ENCODE results near the gene SMIM28. TPM values are rescaled to one million over a fixed set of nuclear protein-coding genes. Genes with fewer than 3 reads are reported as not detected.

SMIM28 gene
- total and polyA plus RNA-seq, 9 of the 15 experiments (the other 6 are each of a cell fraction or from before 2014, with no cell fraction given): not detected

DNA sequence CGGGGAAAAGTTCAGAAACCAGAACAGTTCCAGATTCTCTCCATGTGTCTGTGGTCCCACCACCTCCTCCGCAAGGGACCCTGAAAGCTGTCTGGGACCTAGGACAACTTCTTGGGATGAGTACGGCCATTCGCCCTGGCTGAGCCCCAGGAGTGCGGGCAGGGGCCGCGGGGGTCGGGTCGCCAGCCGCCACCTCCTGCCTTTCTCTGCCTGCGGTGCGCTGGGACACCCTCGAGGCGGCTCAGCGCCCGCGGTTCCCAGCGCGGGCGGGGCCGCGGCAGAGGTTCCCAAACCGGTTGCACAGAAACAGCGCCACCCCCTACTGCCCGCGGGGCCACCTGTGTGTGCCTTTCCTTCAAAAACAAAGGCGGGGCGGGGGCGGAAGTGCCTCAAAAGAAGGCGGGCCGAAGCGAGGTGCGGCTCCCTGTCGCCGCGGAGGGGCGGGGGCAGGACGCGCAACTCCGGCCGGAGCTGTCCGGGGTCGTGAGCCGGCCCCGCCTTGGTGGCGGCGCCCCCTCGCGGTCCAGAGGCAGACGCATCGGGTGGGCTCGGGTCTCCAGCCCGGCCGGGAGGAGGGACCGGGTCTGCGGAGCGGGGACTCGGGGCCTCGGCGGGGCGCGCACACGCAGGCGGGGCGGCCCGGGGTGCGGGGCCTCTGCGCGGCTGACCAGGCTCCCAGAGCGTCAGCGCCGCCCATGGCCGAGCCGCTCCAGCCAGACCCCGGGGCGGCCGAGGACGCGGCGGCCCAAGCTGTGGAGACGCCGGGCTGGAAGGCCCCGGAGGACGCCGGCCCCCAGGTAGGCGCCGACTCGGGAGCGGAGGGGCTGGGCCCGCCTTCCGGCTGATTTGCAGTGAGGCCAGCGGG lies 26.3 kb downstream of the SMIM28 start, which contains the start of gene HEBP2 (continued):
- TF ChIP-seq ZSCAN29 (IDR thresholded peaks at IDR 0.05) (no peak), ZFP1 (CRISPR knock-in tag; IDR thresholded peaks at IDR 0.05) (no peak), ZNF318 (IDR thresholded peaks at IDR 0.05; ENCODE audit: borderline replicate concordance in 1 of 2, low read depth in 1 of 2) (no peak), WHSC1 (IDR thresholded peaks at IDR 0.05; ENCODE audit: low read length) (no peak), ARHGAP35 (IDR thresholded peaks at IDR 0.05; ENCODE audit: partially characterized antibody) (no peak), ZNF766 (CRISPR knock-in tag; conservative IDR thresholded peaks at IDR 0.05) (peak; percentile 87), ETV1 (tag; conservative IDR thresholded peaks at IDR 0.05; ENCODE audit: low read depth) (peak; percentile 58; the same call in 1 of the 2 replicates), ZNF740 (CRISPR knock-in tag; IDR thresholded peaks at IDR 0.05) (peak; percentile 18; the same call in 1 of the 2 replicates), ZNF740 (tag; IDR thresholded peaks at IDR 0.05) (no peak), FOXP1 (CRISPR knock-in tag; IDR thresholded peaks at IDR 0.05) (no peak; the same call in 1 of the 2 replicates), NBN (IDR thresholded peaks at IDR 0.05; ENCODE audit: low read depth) (no peak)
- TF ChIP-seq, protein P1, sequence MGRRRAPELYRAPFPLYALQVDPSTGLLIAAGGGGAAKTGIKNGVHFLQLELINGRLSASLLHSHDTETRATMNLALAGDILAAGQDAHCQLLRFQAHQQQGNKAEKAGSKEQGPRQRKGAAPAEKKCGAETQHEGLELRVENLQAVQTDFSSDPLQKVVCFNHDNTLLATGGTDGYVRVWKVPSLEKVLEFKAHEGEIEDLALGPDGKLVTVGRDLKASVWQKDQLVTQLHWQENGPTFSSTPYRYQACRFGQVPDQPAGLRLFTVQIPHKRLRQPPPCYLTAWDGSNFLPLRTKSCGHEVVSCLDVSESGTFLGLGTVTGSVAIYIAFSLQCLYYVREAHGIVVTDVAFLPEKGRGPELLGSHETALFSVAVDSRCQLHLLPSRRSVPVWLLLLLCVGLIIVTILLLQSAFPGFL (CRISPR knock-in tag; IDR thresholded peaks at IDR 0.05): no peak
- TF ChIP-seq, protein P2, sequence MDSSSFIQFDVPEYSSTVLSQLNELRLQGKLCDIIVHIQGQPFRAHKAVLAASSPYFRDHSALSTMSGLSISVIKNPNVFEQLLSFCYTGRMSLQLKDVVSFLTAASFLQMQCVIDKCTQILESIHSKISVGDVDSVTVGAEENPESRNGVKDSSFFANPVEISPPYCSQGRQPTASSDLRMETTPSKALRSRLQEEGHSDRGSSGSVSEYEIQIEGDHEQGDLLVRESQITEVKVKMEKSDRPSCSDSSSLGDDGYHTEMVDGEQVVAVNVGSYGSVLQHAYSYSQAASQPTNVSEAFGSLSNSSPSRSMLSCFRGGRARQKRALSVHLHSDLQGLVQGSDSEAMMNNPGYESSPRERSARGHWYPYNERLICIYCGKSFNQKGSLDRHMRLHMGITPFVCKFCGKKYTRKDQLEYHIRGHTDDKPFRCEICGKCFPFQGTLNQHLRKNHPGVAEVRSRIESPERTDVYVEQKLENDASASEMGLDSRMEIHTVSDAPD (CRISPR knock-in tag; IDR thresholded peaks at IDR 0.05): no peak
